Stimulated activated CD4-positive, alpha-beta T cell treated with anti-CD3 and anti-CD28 coated beads, Interleukin-15, amount 100 ng/mL, for 24 hours (primary cell): Measurements from ENCODE around the gene TUT4.
"Not testable (repeated sequence)": the region's sequence is repeated elsewhere in the genome, so short reads cannot be mapped to it uniquely, and the experiment has no call there.

Experiments used
- DNase-seq: peaks from one replicate; pipeline ENCODE4 v3.0.0-alpha.2; 2020

The TUT4 gene, protein sequence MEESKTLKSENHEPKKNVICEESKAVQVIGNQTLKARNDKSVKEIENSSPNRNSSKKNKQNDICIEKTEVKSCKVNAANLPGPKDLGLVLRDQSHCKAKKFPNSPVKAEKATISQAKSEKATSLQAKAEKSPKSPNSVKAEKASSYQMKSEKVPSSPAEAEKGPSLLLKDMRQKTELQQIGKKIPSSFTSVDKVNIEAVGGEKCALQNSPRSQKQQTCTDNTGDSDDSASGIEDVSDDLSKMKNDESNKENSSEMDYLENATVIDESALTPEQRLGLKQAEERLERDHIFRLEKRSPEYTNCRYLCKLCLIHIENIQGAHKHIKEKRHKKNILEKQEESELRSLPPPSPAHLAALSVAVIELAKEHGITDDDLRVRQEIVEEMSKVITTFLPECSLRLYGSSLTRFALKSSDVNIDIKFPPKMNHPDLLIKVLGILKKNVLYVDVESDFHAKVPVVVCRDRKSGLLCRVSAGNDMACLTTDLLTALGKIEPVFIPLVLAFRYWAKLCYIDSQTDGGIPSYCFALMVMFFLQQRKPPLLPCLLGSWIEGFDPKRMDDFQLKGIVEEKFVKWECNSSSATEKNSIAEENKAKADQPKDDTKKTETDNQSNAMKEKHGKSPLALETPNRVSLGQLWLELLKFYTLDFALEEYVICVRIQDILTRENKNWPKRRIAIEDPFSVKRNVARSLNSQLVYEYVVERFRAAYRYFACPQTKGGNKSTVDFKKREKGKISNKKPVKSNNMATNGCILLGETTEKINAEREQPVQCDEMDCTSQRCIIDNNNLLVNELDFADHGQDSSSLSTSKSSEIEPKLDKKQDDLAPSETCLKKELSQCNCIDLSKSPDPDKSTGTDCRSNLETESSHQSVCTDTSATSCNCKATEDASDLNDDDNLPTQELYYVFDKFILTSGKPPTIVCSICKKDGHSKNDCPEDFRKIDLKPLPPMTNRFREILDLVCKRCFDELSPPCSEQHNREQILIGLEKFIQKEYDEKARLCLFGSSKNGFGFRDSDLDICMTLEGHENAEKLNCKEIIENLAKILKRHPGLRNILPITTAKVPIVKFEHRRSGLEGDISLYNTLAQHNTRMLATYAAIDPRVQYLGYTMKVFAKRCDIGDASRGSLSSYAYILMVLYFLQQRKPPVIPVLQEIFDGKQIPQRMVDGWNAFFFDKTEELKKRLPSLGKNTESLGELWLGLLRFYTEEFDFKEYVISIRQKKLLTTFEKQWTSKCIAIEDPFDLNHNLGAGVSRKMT (N-terminal part only)

GRCh38 chr1:52552505-52553361 lies at the start of gene TUT4:
TUT4 (minus strand) TSS chr1:52553092; CDS start chr1:52526280, 26,812 bp downstream.
- peak; percentile 83 for DNase-seq

GRCh38 chr1:52601991-52602855 lies 49.3 kb upstream of the TUT4 start, which contains the start of gene GPX7:
GPX7 (plus strand) TSS chr1:52602371; CDS start chr1:52602410, 39 bp downstream.
- peak; percentile 70 for DNase-seq

DNA sequence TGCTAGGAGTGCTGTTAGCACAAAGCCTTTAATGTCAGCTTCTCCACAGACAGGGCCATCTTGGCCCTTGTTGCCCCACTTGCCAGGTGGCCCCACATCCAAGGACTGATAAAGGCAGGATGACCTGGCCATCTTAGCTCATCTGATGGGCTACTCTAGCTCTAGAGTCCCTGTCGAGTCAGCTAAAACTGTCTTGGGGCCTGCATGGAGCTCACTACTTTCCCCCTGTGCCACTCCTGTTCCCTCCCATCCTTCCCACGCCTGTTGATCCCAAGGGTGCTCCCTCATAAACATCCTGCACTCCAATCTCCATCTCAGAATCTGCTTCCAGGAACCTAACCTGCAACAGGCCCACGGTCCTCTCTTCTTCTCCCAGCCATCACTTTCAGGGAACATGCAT lies 48.6 kb upstream of the TUT4 start:
- peak; percentile 6 for DNase-seq

DNA sequence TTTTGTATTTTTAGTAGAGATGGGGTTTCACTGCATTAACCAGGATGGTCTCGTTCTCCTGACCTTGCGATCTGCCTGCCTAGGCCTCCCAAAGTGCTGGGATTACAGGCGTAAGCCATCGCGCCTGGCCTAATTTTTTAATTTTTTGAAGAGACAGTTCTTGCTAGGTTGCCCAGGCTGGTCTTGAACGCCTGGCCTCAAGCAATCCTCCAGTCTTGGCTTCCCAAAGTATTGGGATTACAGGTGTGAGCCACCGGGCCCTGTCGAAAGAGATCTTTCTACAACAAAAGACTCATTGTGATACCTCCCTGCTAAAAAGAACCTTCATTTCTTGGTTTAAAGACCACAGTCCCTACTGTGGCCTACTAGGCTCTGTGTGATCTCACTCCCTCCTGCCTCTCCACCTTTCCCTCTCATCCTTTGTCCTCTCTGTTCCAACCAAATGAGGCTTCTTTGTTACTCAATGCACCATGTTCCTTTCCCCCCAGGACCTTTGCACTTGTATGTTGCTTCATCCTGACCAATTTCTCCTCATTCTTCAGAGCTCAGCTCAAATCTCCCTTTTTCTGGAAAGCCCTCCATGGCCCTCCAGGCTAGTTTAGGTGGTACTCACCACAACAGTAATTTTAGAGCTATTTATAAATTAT lies 47.8 kb upstream of the TUT4 start:
- no peak for DNase-seq

DNA sequence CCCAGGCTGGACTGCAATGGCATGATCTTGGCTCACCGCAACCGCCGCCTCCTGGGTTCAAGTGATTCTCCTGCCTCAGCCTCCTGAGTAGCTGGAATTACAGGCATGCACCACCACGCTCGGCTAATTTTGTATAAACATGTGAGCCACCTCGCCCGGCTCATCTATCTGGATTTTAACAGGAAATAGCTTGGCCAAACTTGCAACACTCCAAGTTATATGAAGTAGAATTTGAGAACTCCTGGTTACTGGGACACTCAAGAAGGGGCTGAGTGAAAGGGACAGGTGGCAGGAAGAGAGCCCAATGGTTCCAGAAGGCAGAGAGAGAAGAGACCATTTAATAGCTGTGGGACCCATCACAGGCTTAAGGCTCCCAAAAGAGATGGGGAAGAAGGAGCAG lies 46.3 kb upstream of the TUT4 start:
- DNase-seq, result no peak

DNA sequence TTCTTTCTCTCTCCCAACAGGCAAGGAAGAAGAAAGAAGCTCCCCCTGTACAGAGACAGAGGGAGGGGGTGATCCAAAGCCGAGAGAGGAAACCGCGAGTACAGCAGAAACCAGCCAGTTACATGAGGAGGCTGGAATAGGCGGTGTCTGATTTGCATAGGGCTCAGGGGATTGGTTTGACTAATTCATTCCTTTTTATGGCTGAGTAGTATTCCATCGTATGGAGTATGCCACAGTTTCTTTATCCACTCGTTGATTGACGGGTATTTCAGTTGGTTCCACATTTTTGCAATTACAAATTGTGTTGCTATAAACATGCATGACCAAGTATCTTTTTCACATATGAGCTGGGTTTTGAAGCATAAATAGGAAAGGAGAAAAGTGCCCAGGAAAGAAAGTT lies 45.8 kb upstream of the TUT4 start:
- DNase-seq, result no peak

GRCh38 chr1:52597912-52598311 lies 45.0 kb upstream of the TUT4 start:
- no peak for DNase-seq

- no peak for DNase-seq
Observed at GRCh38 chr1:52595061-52595460, 42.2 kb upstream of the TUT4 start.

GRCh38 chr1:52593495-52593894 lies 40.6 kb upstream of the TUT4 start:
- no peak for DNase-seq

DNA sequence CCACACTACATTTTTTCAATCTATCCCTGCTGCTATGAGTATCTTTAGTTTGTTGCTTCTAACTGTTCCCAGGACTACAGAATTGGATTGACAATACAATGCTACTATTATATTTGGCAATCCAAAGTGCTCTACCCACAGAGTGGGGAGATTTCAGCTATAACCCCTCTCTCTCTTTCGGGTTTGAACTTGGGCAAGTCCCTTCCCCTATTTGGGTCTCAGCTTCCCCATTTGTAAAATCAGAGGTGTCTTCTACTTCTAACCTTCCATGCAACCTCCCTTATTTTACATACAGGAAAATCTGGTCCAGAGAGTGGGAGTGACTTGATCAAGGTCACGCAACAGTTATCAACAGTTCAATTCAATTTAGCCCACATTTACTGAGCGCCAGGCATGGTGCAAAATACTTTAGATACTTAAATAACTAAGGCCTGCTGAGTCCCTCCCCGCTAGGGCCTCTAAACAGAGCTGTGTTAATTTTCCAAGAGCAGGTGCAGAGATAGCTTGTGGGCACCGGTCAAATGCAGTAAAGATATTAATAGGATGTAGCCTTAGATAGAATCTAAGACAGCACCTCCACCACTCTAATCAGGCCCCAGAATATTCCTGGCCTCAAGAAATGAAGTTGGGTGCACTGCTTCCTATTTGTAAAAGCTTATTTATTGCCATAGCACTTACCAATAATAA lies 39.9 kb upstream of the TUT4 start:
- no peak for DNase-seq

- no peak for DNase-seq
Observed at GRCh38 chr1:52590266-52590665, 37.4 kb upstream of the TUT4 start.

DNA sequence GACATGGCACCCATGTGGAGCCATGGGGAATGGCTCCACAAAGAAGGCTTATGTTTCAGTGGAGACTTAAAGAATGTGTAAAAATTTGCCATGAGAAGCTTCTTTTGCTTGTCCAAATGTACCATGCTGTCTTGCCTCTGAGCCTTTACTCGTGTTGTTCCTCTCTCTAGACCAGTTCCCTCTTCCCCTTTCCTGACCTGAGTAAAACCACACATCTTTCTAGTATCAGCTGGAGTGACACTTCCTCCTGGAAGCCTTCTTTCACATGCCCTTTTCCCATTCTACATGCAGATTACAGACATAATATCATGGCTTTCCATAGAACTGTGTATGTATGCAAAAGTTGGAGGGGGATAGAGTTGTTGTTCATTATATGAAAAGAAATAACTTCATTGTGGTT lies 35.6 kb upstream of the TUT4 start:
- no peak for DNase-seq

- DNase-seq, result no peak
Observed at GRCh38 chr1:52588027-52588426, 35.1 kb upstream of the TUT4 start.

DNA sequence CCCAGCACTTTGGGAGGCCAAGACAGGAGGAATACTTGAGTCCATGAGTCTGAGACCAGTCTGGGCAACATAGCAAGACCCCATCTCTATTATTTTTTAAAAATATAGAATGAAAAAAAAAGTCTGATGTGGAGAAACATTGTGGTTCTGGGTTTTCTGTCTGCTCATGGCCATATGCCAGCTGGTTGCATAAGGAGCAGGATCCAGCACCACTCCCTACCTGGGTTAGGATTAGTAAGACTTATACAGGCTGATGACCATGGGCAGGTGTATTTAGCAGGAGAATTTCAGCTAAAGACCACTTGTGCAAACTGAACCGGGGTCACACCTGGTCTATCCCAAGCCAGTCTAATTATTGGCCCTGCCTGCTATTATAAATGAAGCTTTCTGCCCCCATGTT lies 32.6 kb upstream of the TUT4 start:
- DNase-seq, result no peak

DNA sequence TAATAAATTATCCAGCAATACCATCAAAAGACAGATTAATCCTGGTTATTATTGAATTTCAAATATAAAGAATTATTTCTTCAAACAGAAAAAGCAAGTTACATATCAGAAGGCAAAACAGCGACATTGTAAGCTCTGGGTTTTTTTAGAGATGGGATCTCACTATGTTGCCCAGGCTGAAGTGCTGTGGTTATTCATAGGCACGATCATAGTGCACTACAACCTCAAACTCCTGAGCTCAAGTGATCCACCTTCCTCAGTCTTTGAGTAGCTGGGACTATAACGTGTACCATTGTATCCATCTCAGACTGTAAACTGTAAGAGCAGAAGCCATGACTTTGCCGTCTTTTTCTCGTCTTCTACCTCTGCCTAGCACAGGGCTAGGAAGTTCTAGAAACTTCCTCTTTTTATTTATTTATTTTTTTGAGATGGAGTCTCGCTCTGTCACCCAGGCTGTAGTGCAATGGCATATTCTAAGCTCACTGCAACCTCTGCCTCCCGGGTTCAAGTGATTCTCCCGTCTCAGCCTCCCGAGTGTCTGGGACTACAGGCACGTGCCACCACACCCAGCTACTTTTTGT lies 29.3 kb upstream of the TUT4 start:
- no peak for DNase-seq

- no peak for DNase-seq
Observed at GRCh38 chr1:52580283-52580682, 27.4 kb upstream of the TUT4 start.

- DNase-seq, result no peak
Observed at GRCh38 chr1:52579415-52579814, 26.5 kb upstream of the TUT4 start.

GRCh38 chr1:52578066-52578465 lies 25.2 kb upstream of the TUT4 start:
- DNase-seq, result not testable (repeated sequence)

DNA sequence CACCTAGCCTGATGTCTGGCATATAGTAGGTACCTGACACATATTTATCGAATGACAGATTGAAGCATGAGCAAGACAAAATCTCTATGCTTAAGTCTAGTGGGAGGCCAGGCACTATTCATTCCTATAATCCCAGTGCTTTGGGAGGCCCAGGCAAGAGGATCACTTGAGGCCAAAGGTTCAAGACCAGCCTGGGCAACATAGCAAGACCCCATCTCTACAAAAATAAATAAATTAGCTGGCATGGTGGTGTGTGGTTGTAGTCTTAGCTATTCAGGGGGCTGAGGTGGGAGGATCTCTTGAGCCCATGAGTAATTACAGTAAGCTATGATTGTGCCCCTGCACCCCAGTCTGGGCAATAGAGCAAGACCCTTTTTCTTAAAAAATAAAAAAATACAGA lies 23.2 kb upstream of the TUT4 start:
- DNase-seq, result no peak

GRCh38 chr1:52574594-52574993 lies 21.7 kb upstream of the TUT4 start:
- DNase-seq, result no peak
